DND-41 (cell line): Measurements from ENCODE around the gene ZC3H18.

Experiments used
- ATAC-seq: fragments of 200-7000 bp; cut with Tn5 transposase; 3 replicates; pipeline ENCODE4 v1.9.1; 2021; ENCODE audit warnings: low read depth; ENCODE audit not compliant: insufficient read depth
- DNase-seq: peaks from one replicate; pipeline ENCODE4 v3.0.0-alpha.2; 2020
- H2AFZ ChIP-seq: 2 replicates; pipeline ENCODE4 v1.6.0; 2012; ENCODE audit warnings: low read depth, low read length
- H3K27ac ChIP-seq: 2 replicates; pipeline ENCODE4 v1.5.1; 2012; ENCODE audit warnings: low read length, inconsistent platforms
- H3K27me3 ChIP-seq: fragments of 200-600 bp; sonication (generic); 2 replicates; pipeline ENCODE4 v1.6.0; 2012; ENCODE audit warnings: low read length, mild to moderate bottlenecking, inconsistent platforms; ENCODE audit not compliant: insufficient read depth, poor library complexity
- H3K36me3 ChIP-seq: 2 replicates; pipeline ENCODE4 v1.5.1; 2012; ENCODE audit warnings: low read length, inconsistent platforms; ENCODE audit not compliant: insufficient read depth
- H3K4me1 ChIP-seq: 2 replicates; pipeline ENCODE4 v1.5.1; 2012; ENCODE audit warnings: mild to moderate bottlenecking, low read length; ENCODE audit not compliant: insufficient read depth
- H3K4me2 ChIP-seq: 2 replicates; pipeline ENCODE4 v1.6.0; 2012; ENCODE audit warnings: mild to moderate bottlenecking, moderate library complexity, low read length, inconsistent platforms; ENCODE audit not compliant: insufficient read depth
- H3K4me3 ChIP-seq, 2 experiments: fragments of 200-600 bp in 1 of 2; shearing (Covaris generic) in 1 of 2; 2 replicates each; pipeline ENCODE4 v1.5.1; 2012 to 2016; ENCODE audit warnings: inconsistent platforms in 2 of 2, low read length in 2 of 2, mild to moderate bottlenecking in 2 of 2, low read depth in 1 of 2, moderate library complexity in 1 of 2
- H3K79me2 ChIP-seq: 2 replicates; pipeline ENCODE4 v1.6.0; 2012; ENCODE audit warnings: low read length, inconsistent platforms; ENCODE audit not compliant: insufficient read depth
- H3K9ac ChIP-seq: 2 replicates; pipeline ENCODE4 v1.6.0; 2012; ENCODE audit warnings: low read depth, mild to moderate bottlenecking, inconsistent platforms, low read length, moderate library complexity
- H3K9me3 ChIP-seq: 2 replicates; pipeline ENCODE4 v1.5.1; 2012; ENCODE audit warnings: low read length, moderate library complexity, mild to moderate bottlenecking, inconsistent platforms; ENCODE audit not compliant: insufficient read depth, severe bottlenecking
- H4K20me1 ChIP-seq: 2 replicates; pipeline ENCODE4 v1.6.0; 2012; ENCODE audit warnings: low read length; ENCODE audit not compliant: insufficient read depth
- CTCF ChIP-seq: IDR thresholded peaks from 2 replicates; pipeline ENCODE4 v1.5.1; 2012; ENCODE audit warnings: borderline replicate concordance, low read length, moderate library complexity, mild to moderate bottlenecking; ENCODE audit not compliant: poor library complexity, severe bottlenecking; ENCODE audit errors: extremely low read depth
- EZH2 ChIP-seq: IDR thresholded peaks from 3 replicates; pipeline ENCODE4 v1.6.1; 2012; ENCODE audit warnings: borderline replicate concordance, low read depth, mild to moderate bottlenecking, moderate library complexity, low read length, inconsistent platforms; ENCODE audit not compliant: severe bottlenecking

ZC3H18 gene

GRCh38 chr16:88533381-88533917 lies 36.8 kb upstream of the ZC3H18 start:
- TF ChIP-seq CTCF (no peak), EZH2 (no peak)
- no peaks in the 10 kb centered on the region; the same call in 1 of the 2 replicates for H3K36me3 ChIP-seq
- H3K27me3 ChIP-seq: no peaks in the 10 kb centered on the region
- H3K9me3 ChIP-seq: no peaks in the 10 kb centered on the region
- ATAC-seq (no peak), DNase-seq (no peak)
- H2AFZ ChIP-seq: no peak overlapping the region
- peaks cover 9% of the 10 kb centered on the region for H3K4me1 ChIP-seq
- peaks cover 5% of the 10 kb centered on the region; the same call in 1 of the 2 replicates for H3K79me2 ChIP-seq
- H3K27ac ChIP-seq: no peak overlapping the region
- H4K20me1 ChIP-seq: no peaks in the 10 kb centered on the region
- 0 out of 2 replicates have a peak overlapping the region, but pooled peaks have one; percentile 44 for H3K4me2 ChIP-seq
- no peak overlapping the region; the same call in 1 of the 2 replicates for H3K9ac ChIP-seq
- peak overlapping the region in 1 of 2 experiments; percentile 45; a peak in 2 of 4 replicates for H3K4me3 ChIP-seq

- Histone ChIP-seq H3K9ac (peak overlapping the region; percentile 76), H3K4me1 (peaks cover 9% of the 10 kb centered on the region), H2AFZ (peak overlapping the region; percentile 65), H4K20me1 (no peaks in the 10 kb centered on the region), H3K79me2 (peaks cover 5% of the 10 kb centered on the region; the same call in 1 of the 2 replicates), H3K36me3 (no peaks in the 10 kb centered on the region; the same call in 1 of the 2 replicates), H3K27me3 (no peaks in the 10 kb centered on the region), H3K9me3 (no peaks in the 10 kb centered on the region), H3K4me3 (peak overlapping the region; percentile 30 to 68; a peak in 3 of 4 replicates), H3K27ac (peak overlapping the region; percentile 77; the same call in 1 of the 2 replicates), H3K4me2 (peak overlapping the region; percentile 83; the same call in 1 of the 2 replicates)
- peak; percentile 70 for ATAC-seq
- TF ChIP-seq EZH2: no peak
- no peak for TF ChIP-seq CTCF
- peak; percentile 77 for DNase-seq
These were observed 36.1 kb upstream of the ZC3H18 start for GRCh38 chr16:88533932-88534637.

GRCh38 chr16:88534638-88535190 lies 35.5 kb upstream of the ZC3H18 start:
- ATAC-seq (no peak), DNase-seq (no peak)
- Histone ChIP-seq H4K20me1 (no peaks in the 10 kb centered on the region; the same call in 1 of the 2 replicates), H3K79me2 (peaks cover 5% of the 10 kb centered on the region; the same call in 1 of the 2 replicates), H3K9me3 (no peaks in the 10 kb centered on the region), H3K4me2 (peak overlapping the region; percentile 83), H3K4me1 (peaks cover 9% of the 10 kb centered on the region), H3K9ac (peak overlapping the region; percentile 76), H3K4me3 (peak overlapping the region in 1 of 2 experiments; percentile 68; a peak in 3 of 4 replicates), H3K27ac (no peak overlapping the region; the same call in 1 of the 2 replicates), H2AFZ (no peak overlapping the region), H3K36me3 (no peaks in the 10 kb centered on the region; the same call in 1 of the 2 replicates), H3K27me3 (no peaks in the 10 kb centered on the region)
- TF ChIP-seq EZH2 (no peak), CTCF (no peak)
